ENCODE measurements around the gene MAPK8.

The MAPK8 gene

DNA sequence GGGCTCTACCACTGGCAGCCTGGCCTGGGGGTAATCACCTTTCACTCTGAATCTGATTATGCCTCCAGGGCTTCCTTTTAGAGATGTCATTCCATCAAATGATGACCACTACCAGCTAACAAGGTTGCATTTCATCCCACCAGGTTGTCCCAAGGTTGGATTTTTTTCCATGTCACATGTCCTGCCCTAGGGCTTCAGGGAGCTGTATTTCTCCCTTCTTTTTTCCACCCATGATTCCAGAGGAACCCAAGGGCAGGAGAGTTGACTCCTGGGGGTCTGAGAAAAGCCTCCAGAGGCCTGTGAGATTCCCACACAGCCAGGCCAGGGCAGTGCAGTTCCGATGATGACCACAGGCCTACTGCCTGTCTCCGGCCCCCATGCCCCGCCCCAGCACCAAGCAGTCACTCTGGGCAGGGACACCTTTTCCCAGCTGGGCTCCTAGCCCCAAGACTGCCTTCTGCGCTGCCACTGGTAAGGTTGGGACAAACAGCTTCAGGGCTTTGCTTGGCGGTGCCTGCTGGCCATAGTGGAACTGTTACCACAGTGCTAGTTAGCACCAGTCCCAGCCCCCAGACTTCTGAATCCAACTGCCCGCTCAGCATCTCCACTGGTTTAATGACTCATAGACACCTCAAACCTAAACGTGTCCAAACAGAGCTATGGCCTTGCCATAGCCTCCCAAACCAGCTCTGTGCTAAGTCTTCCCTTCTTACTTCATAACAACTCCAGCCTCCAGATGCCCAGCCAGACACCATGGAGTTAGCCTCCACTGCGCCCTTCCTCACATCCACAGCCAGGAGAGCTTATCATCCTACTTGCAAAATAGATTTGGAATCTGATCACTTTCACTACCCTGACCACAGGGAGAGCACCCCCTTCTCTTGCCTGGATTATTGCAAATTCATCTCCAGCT is 164.7 kb downstream of the MAPK8 start:
- no peaks in the 10 kb centered on the region for H3K9me3 ChIP-seq (ENCODE audit: control insufficient read depth, low read length)
- H3K4me1 ChIP-seq = peaks cover 40% of the 10 kb centered on the region
- H2AFZ ChIP-seq = peak overlapping the region; percentile 65
- H3K36me3 ChIP-seq (ENCODE audit: control insufficient read depth, insufficient read depth, low read length) = no peaks in the 10 kb centered on the region
- no peak overlapping the region for H3K4me3 ChIP-seq (ENCODE audit: low read depth, low read length)
- no peak overlapping the region for H3K4me2 ChIP-seq (ENCODE audit: low read length)
- H3K79me2 ChIP-seq = peaks cover 2% of the 10 kb centered on the region
- TF ChIP-seq, protein P1, sequence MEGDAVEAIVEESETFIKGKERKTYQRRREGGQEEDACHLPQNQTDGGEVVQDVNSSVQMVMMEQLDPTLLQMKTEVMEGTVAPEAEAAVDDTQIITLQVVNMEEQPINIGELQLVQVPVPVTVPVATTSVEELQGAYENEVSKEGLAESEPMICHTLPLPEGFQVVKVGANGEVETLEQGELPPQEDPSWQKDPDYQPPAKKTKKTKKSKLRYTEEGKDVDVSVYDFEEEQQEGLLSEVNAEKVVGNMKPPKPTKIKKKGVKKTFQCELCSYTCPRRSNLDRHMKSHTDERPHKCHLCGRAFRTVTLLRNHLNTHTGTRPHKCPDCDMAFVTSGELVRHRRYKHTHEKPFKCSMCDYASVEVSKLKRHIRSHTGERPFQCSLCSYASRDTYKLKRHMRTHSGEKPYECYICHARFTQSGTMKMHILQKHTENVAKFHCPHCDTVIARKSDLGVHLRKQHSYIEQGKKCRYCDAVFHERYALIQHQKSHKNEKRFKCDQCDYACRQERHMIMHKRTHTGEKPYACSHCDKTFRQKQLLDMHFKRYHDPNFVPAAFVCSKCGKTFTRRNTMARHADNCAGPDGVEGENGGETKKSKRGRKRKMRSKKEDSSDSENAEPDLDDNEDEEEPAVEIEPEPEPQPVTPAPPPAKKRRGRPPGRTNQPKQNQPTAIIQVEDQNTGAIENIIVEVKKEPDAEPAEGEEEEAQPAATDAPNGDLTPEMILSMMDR (IDR thresholded peaks at IDR 0.05) = no peak
- H3K9ac ChIP-seq = no peak overlapping the region
- H3K27ac ChIP-seq = no peak overlapping the region
- H3K27me3 ChIP-seq (ENCODE audit: control insufficient read depth, insufficient read depth, low read length) = no peaks in the 10 kb centered on the region

DNA sequence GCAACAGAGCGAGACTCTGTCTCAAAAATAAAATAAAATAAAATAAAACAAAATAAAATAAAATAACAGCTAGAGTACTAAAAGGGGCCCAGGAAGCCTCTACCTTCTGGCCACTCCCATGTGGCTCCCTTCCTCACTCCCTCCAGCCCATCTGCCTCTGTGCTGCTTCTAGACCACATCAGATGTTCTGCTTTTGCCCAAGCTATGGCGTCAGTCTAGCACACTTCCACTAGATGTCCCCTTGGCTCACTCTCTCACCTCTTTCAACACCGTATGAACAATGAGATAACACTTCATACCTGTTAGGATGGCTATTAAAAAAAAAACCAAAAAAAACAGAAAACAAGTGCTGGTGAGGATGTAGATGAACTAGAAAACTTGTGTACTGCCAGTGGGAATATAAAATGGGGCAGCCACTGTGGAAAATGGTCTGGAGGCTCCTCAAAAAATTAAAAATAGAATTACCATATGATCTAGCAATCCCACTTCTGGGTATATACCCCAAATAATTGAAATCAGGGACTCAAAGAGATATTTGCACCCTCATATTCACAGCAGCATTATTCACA is 166.1 kb downstream of the MAPK8 start:
- TF ChIP-seq, protein P1 (IDR thresholded peaks at IDR 0.05) = no peak

DNA sequence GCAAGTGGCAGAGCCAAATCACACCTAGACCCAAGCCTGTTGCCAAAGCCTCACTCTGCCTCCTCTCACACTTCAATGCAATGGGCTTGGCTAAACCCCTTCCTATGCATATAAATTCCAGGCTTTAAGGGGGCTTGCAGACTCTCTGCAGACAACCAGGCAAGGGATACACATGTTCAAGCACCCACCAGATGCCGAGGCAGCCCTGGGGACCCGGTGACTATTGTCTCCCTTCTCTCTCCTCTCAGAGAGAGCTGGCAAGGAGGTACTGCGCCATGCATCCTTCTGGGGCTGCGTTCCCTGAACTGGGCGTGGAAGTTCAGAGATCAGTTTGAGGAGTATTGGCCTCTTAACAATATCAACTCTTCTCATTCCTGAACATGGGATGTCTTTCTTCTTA is 167.2 kb downstream of the MAPK8 start:
- Histone ChIP-seq H3K27ac (no peak overlapping the region), H3K4me3 (ENCODE audit: low read depth, low read length) (no peak overlapping the region), H3K9ac (no peak overlapping the region), H3K36me3 (ENCODE audit: control insufficient read depth, insufficient read depth, low read length) (no peaks in the 10 kb centered on the region), H3K4me2 (ENCODE audit: low read length) (no peak overlapping the region), H3K4me1 (peaks cover 28% of the 10 kb centered on the region), H3K79me2 (peaks cover 2% of the 10 kb centered on the region), H3K27me3 (ENCODE audit: control insufficient read depth, insufficient read depth, low read length) (no peaks in the 10 kb centered on the region), H3K9me3 (ENCODE audit: control insufficient read depth, low read length) (no peaks in the 10 kb centered on the region), H2AFZ (no peak overlapping the region)
- TF ChIP-seq, protein P1 (IDR thresholded peaks at IDR 0.05) = no peak

More for the DNA sequence above, 166.1 kb downstream of the MAPK8 start:
- no peak overlapping the region for H3K4me2 ChIP-seq (ENCODE audit: low read length)
- peaks cover 2% of the 10 kb centered on the region for H3K79me2 ChIP-seq
- H3K36me3 ChIP-seq (ENCODE audit: control insufficient read depth, insufficient read depth, low read length) = no peaks in the 10 kb centered on the region
- H3K27ac ChIP-seq = no peak overlapping the region
- H3K4me3 ChIP-seq (ENCODE audit: low read depth, low read length) = no peak overlapping the region
- no peak overlapping the region for H3K9ac ChIP-seq
- H2AFZ ChIP-seq = no peak overlapping the region
- no peaks in the 10 kb centered on the region for H3K9me3 ChIP-seq (ENCODE audit: control insufficient read depth, low read length)
- no peaks in the 10 kb centered on the region for H3K27me3 ChIP-seq (ENCODE audit: control insufficient read depth, insufficient read depth, low read length)
- H3K4me1 ChIP-seq = peaks cover 31% of the 10 kb centered on the region

DNA sequence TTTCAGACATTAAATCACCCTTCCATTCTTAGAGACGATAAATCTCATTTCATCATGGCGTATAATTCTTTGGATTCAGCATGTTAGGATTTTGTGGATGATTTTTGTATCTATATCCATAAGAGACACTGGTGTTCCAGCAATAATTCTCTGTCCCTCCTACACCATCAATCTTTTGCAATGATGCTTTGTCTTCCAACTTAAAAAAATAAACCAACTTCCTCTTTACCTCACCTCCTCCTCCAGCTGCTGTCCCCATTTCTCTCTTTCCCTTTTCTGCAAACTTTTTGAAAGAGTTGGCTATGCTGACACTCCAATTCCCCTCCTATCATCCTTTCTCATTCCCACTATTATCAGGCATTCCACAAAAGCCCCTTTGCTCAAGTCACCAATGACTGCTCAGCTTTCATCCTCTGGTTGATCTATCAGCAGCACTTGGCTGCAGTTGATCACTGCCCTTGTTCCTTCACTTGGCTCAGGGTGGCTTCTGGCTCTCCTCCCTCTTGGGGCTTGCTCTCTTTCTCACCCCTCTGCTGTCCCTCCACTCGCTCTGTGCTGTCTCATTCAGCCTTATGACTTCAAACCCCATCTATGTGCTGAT is 168.4 kb downstream of the MAPK8 start:
- Histone ChIP-seq H3K79me2 (peaks cover 4% of the 10 kb centered on the region), H3K27ac (no peak overlapping the region), H3K27me3 (ENCODE audit: control insufficient read depth, insufficient read depth, low read length) (no peaks in the 10 kb centered on the region), H3K4me2 (ENCODE audit: low read length) (no peak overlapping the region), H2AFZ (no peak overlapping the region), H3K4me1 (peaks cover 16% of the 10 kb centered on the region), H3K36me3 (ENCODE audit: control insufficient read depth, insufficient read depth, low read length) (no peaks in the 10 kb centered on the region), H3K9me3 (ENCODE audit: control insufficient read depth, low read length) (no peaks in the 10 kb centered on the region), H3K4me3 (ENCODE audit: low read depth, low read length) (no peak overlapping the region), H3K9ac (no peak overlapping the region)
- TF ChIP-seq, protein P1 (IDR thresholded peaks at IDR 0.05) = no peak

Data from parathyroid adenoma (tissue), 2 donors.